HG02571 (cell line): ENCODE measurements around the gene HBM.
"Not testable (repeated sequence)": the region's sequence is repeated elsewhere in the genome, so short reads cannot be mapped to it uniquely, and the experiment has no call there.

Experiments used
- ATAC-seq: cut with Tn5 transposase; IDR thresholded peaks from one replicate; pipeline ENCODE4 v1.9.1; 2021; ENCODE audit warnings: mild to moderate bottlenecking, moderate library complexity; ENCODE audit not compliant: unreplicated experiment

The HBM gene

GRCh38 chr16:180681-181564 lies 15.1 kb downstream of the HBM start:
- no peak for ATAC-seq

- no peak for ATAC-seq
These were observed 15.8 kb downstream of the HBM start for GRCh38 chr16:181565-182021.

GRCh38 chr16:183005-183404 lies 17.2 kb downstream of the HBM start:
- ATAC-seq, result no peak

- no peak for ATAC-seq
These were observed 19.4 kb downstream of the HBM start for GRCh38 chr16:185213-185612.

- no peak for ATAC-seq
These were observed 19.9 kb downstream of the HBM start for GRCh38 chr16:185691-186090.

DNA sequence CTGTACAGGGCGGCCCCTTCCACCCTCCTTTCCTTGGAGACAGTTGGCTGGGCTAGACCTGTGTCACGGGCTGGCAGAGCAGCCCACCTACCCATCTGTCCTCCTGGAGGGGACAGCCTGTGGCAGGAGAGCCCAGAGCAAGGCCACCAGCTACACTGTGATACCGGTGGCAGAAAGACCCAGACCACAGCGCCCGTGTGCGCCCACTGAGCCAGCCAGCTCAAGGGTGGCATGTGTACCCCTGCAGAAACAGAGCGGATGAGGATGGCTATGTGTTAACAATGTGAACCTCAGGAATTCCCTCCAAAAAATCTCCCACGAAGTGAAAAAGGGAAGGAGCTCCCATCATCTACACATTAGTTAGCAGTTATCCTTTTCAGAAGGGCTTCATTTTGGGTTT lies 21.6 kb downstream of the HBM start:
- ATAC-seq, result no peak

GRCh38 chr16:188674-189073 lies 22.9 kb downstream of the HBM start:
- ATAC-seq, result no peak

DNA sequence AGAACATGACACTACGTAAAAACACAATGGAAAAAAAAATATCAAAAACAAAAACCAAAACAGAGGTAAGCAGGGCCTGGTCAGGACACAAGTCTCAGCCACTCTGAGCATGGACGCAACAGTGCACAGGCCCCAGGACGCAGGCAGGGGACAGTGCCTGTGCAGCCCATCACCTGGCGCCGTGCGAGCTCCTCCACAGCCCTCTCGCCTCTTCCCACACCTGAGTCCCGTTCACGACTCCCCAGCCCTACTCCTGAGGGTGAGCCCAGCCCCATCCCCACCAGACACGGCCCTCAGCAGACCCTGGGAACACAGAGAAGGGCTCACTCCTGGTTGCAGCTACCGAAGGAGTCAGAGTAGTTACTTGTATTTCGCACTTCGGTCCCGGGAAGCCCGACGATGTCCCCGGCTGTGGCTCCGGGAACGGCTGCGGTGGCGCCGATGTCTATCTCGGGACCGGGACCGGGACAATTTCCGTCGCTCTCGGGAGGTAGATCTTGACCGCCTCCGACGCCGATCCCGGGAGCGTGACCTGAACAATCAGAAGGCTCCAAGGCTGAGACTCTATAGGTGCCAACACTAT lies 23.9 kb downstream of the HBM start:
- ATAC-seq, result no peak

DNA sequence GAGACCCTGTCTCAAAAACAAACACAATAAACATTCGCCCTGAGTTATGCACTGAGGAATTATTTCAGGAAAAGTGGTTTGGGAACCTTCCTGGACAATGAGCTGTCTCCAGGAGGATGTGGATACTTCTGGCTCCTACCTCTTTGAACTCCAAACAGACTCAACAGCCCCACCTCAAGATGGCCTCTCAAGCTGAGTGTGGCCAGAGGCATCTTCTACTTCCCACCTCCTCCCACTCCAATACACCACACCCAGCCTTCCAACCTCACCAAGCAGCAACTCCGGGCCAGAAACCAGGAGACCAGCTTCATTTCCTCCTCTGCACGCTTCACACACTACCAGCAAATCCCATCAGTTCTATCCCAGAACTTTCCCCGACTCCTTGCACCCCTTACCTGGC lies 26.1 kb downstream of the HBM start:
- ATAC-seq, result no peak

DNA sequence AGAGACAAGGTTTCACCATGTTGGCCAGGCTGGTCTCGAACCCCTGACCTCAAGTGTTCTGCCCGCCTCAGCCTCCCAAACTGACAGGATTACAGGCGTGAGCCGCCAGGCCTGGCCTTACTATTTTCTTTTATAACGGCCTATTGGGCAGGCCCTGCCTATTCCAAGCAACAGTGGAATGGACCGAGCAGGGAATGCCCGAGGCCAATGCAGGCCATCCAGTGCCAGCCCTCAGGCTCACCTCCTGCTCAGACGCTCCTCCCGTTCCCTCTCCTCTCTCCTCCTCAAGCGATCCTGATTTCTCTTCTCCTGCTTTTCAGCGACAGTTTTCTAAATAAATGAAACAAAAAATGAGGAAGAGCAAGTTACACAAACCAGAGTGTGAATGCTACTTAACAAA lies 26.9 kb downstream of the HBM start:
- ATAC-seq, result no peak

DNA sequence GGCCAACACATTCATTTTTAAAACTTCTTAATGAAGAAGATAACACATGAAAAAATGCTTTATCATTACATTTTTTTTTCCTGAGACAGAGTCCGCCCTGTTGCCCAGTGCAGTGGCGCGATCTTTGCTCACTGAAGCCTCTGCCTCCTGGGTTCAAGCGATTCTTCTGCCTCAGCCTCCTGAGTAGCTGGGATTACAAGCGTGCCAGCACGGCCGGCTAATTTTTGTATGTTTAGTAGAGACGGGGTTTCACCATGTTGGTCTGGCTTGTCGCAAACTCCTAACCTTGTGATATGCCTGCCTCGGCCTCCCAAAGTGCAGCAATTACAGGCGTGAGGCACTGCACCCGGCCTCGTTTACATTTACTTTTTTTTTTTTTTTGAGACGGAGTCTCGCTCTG lies 27.7 kb downstream of the HBM start:
- ATAC-seq, result no peak

DNA sequence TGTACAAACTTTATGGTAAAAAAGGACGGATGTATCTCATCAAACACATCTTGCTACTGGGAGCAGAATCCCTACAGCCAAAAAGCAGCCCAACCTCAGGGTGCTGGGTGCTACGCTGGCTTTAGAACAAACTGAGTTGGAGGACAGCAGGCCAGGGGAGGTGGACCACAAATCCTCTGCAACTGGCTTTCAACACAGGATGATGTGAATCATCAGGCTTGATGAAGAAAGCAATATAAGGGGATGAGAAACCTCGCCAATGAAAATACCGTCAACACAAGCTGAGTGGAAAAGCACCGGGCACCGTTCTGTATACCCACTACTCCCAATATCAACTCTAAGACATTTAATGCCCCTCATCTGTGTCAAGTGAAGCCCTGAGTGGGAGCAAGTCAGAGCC lies 28.7 kb downstream of the HBM start:
- no peak for ATAC-seq

GRCh38 chr16:200388-200787 lies 34.6 kb downstream of the HBM start:
- ATAC-seq, result no peak

DNA sequence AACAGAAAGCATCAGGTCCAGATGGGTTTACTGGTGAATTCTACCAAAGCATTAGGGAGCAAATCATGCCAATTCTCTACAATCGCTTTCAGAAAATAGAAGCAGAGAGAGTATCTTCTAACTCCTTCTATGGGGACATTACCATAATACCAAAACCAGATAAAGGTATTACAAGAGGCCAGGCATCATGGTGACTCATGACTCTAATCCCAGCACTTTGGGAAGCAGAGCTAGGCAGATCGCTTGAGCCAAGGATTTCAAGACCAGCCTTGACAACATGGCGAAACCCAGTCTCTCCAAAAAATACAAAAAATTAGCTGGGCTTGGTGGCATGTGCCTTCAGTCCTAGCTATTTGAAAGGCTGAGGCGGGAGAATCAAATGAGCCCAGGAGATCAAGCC lies 37.5 kb downstream of the HBM start:
- ATAC-seq, result no peak

- ATAC-seq, result not testable (repeated sequence)
These were observed 38.3 kb downstream of the HBM start for GRCh38 chr16:204046-204445.

- ATAC-seq, result not testable (repeated sequence)
These were observed 43.6 kb downstream of the HBM start for GRCh38 chr16:209359-209758.

GRCh38 chr16:211631-212180 lies 45.9 kb downstream of the HBM start:
- ATAC-seq, result not testable (repeated sequence)

DNA sequence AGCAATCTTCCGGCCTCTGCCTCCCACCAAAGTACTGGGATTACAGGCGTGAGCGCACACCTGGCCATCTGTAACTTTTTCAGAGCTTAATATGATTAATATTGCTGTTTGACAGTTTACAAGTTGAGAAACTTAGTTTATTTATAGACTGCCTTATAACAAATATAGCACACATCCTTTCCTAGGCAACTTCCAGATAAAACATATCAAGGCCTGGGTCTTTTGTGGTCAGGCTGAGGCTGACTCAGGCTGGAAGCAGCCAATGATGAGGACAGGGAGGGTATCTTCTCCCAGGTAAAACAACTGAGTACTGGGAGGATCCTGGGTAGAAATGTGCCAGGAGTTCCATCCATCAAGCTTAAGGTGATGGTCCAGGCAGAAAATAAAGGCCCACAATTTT lies 47.2 kb downstream of the HBM start:
- ATAC-seq, result no peak
